K562 (cell line): Measurements from ENCODE around the gene C16orf74. TPM values are rescaled to one million over a fixed set of nuclear protein-coding genes. Genes with fewer than 3 reads are reported as not detected.

Experiments
- ATAC-seq: fragments of 200-7000 bp; cut with Tn5 transposase; 3 replicates; pipeline ENCODE4 v1.9.1; 2020; ENCODE audit warnings: moderate library complexity
- BruUV-seq: library from RNA; stranded (reverse); fragments of 400-500 nt; replicated peaks from 2 replicates; lab custom pipeline; 2021; lab: Mats Ljungman, UMichigan
- CTCF ChIA-PET: fragments of 300-600 bp; formaldehyde crosslinking; extraction: SDS; loops from one replicate; lab custom pipeline; 2021; ENCODE audit warnings: low intra/inter-chr PET ratio; lab: Yijun Ruan, JAX
- POLR2A ChIA-PET: fragments of 300-600, 350-650 bp; sonication (Branson Sonifier 250); formaldehyde crosslinking; extraction: SDS; loops from one replicate; lab custom pipeline; 2021; ENCODE audit warnings: antibody characterized with exemption, inconsistent platforms; lab: Yijun Ruan, JAX
- DNase-seq, 4 experiments: peaks; one replicate each; pipeline versions ENCODE4 v3.0.0 to v3.0.0-alpha.2; 2011 to 2018; ENCODE audit warnings: low spot score in 3 of 4, mixed read lengths in 3 of 4; ENCODE audit errors: extremely low read depth in 1 of 4
- FAIRE-seq: peaks from 2 replicates; lab custom pipeline; 2011; peaks lifted over from hg19 to GRCh38; lab: Jason Lieb, UNC
- H2AFZ ChIP-seq: 2 replicates; pipeline ENCODE4 v1.6.0; 2011; ENCODE audit warnings: low read depth, low read length, control low read depth, inconsistent platforms
- H3K27ac ChIP-seq: fragments of 200-600 bp; 3 replicates; pipeline ENCODE4 v1.8.0; 2011; ENCODE audit warnings: low read depth, mild to moderate bottlenecking, control low read depth, inconsistent platforms, low read length, moderate library complexity, mixed read lengths; ENCODE audit errors: extremely low read depth
- H3K27me3 ChIP-seq, 2 experiments: fragments of 300-600 bp in 1 of 2; 2 replicates in 1 of 2; 3 replicates in 1 of 2; pipeline versions ENCODE4 v1.6.0 to v1.8.0; 2011; ENCODE audit warnings: inconsistent platforms in 2 of 2, low read length in 2 of 2, mild to moderate bottlenecking in 1 of 2, mixed read lengths in 1 of 2, moderate library complexity in 1 of 2; ENCODE audit not compliant: control insufficient read depth in 2 of 2, insufficient read depth in 2 of 2
- H3K36me3 ChIP-seq: fragments of 300-600 bp; 3 replicates; pipeline ENCODE4 v1.8.0; 2011; ENCODE audit warnings: mild to moderate bottlenecking, low read length, inconsistent platforms; ENCODE audit not compliant: control insufficient read depth, insufficient read depth
- H3K4me1 ChIP-seq, 2 experiments: fragments of 200-600 bp in 1 of 2; replicated peaks in 1 of 2; 2 replicates in 1 of 2; 3 replicates in 1 of 2; pipeline versions ENCODE4 v1.5.1 to v1.8.0; 2011; ENCODE audit warnings: inconsistent platforms in 2 of 2, low read length in 2 of 2, mild to moderate bottlenecking in 1 of 2, mixed read lengths in 1 of 2, moderate library complexity in 1 of 2; ENCODE audit not compliant: control insufficient read depth in 2 of 2, insufficient read depth in 2 of 2
- H3K4me2 ChIP-seq: 2 replicates; pipeline ENCODE4 v1.6.1; 2011; ENCODE audit warnings: low read length, control low read depth, inconsistent platforms, mixed read lengths; ENCODE audit not compliant: insufficient read depth
- H3K4me3 ChIP-seq: fragments of 200-600 bp; sonication (generic), shearing (Covaris generic); 2 replicates; pipeline ENCODE4 v1.5.1; 2016; ENCODE audit warnings: control low read depth, inconsistent platforms
- H3K79me2 ChIP-seq: fragments of 200-600 bp; 3 replicates; pipeline ENCODE4 v1.8.0; 2011; ENCODE audit warnings: low read length, inconsistent platforms; ENCODE audit not compliant: control insufficient read depth, insufficient read depth
- H3K9ac ChIP-seq, 2 experiments: 2 replicates each; pipeline versions ENCODE4 v1.6.0 to v1.6.1; 2011; ENCODE audit warnings: low read depth in 2 of 2, low read length in 2 of 2, control low read depth in 1 of 2, inconsistent platforms in 1 of 2, mild to moderate bottlenecking in 1 of 2, mixed read lengths in 1 of 2; ENCODE audit not compliant: insufficient read depth in 1 of 2
- H3K9me1 ChIP-seq: one replicate; pipeline ENCODE4 v1.6.0; 2011; ENCODE audit warnings: inconsistent platforms, mild to moderate bottlenecking, low read length, moderate library complexity; ENCODE audit not compliant: control insufficient read depth, insufficient read depth
- H3K9me3 ChIP-seq: replicated peaks from 2 replicates; pipeline ENCODE4 v1.5.1; 2011; ENCODE audit warnings: low read depth, low read length, inconsistent platforms; ENCODE audit not compliant: control insufficient read depth, insufficient read depth
- H4K20me1 ChIP-seq: replicated peaks from 2 replicates; pipeline ENCODE4 v1.6.1; 2011; ENCODE audit warnings: low read length, inconsistent platforms, mixed read lengths; ENCODE audit not compliant: control insufficient read depth, insufficient read depth
- BCOR ChIP-seq: fragments of 450-650 bp; IDR thresholded peaks from 2 replicates; pipeline ENCODE4 v1.6.1; 2016
- CREB1 ChIP-seq, 2 experiments: sonication (generic) in 1 of 2; formaldehyde crosslinking in 1 of 2; IDR thresholded peaks; 2 replicates each; pipeline versions ENCODE4 v1.6.1 to v1.8.0; 2012 to 2022; ENCODE audit warnings: inconsistent platforms in 1 of 2, mild to moderate bottlenecking in 1 of 2, missing genetic modification reagents in 1 of 2, moderate library complexity in 1 of 2
- ETV5 ChIP-seq: sonication (generic); formaldehyde crosslinking; IDR thresholded peaks from 2 replicates; pipeline ENCODE4 v1.4.0; 2020; ENCODE audit warnings: low read depth, mild to moderate bottlenecking, missing genetic modification reagents
- GMEB1 ChIP-seq: fragments of 250-450 bp; sonication (Bioruptor Pico); IDR thresholded peaks from 2 replicates; pipeline ENCODE4 v1.4.0; 2020; ENCODE audit warnings: mild to moderate bottlenecking
- KLF1 ChIP-seq: fragments of 450-650 bp; IDR thresholded peaks from 2 replicates; pipeline ENCODE4 v1.6.1; 2016; ENCODE audit warnings: missing genetic modification characterization, missing compliant biosample characterization
- MAZ ChIP-seq, 2 experiments: fragments of 450-650 bp in 1 of 2; sonication (generic) in 1 of 2; formaldehyde crosslinking; IDR thresholded peaks in 1 of 2; conservative IDR thresholded peaks in 1 of 2; 2 replicates each; pipeline versions ENCODE4 v1.4.0 to v1.5.0; 2020; ENCODE audit warnings: mild to moderate bottlenecking in 1 of 2, missing genetic modification reagents in 1 of 2
- MXI1 ChIP-seq: IDR thresholded peaks from 2 replicates; pipeline ENCODE4 v1.6.1; 2011; ENCODE audit warnings: low read depth, mild to moderate bottlenecking, improper control_type of control experiment, low read length
- MYC ChIP-seq, 2 experiments: fragments of 250-450 bp in 1 of 2; sonication (Bioruptor Pico) in 1 of 2; IDR thresholded peaks; 2 replicates each; pipeline versions ENCODE4 v1.5.1 to v1.6.1; 2012 to 2021; ENCODE audit warnings: low read depth in 2 of 2, borderline replicate concordance in 1 of 2, improper control_type of control experiment in 1 of 2, low read length in 1 of 2, mild to moderate bottlenecking in 1 of 2, moderate library complexity in 1 of 2
- NCOA2 ChIP-seq, 2 experiments: fragments of 450-650 bp; IDR thresholded peaks; 2 replicates each; pipeline ENCODE4 v1.6.1; 2018; ENCODE audit warnings: mild to moderate bottlenecking in 2 of 2, moderate library complexity in 1 of 2; ENCODE audit not compliant: partially characterized antibody in 2 of 2
- NEUROD1 ChIP-seq: fragments of 150-350 bp; IDR thresholded peaks from 2 replicates; pipeline ENCODE4 v1.6.1; 2014; ENCODE audit warnings: borderline replicate concordance, low read length, low read depth; ENCODE audit not compliant: partially characterized antibody
- NFXL1 ChIP-seq: fragments of 450-650 bp; formaldehyde crosslinking; IDR thresholded peaks from 2 replicates; pipeline ENCODE4 v1.4.0; 2021; ENCODE audit warnings: mild to moderate bottlenecking
- PHB ChIP-seq: fragments of 250-450 bp; sonication (Bioruptor Pico); IDR thresholded peaks from 2 replicates; pipeline ENCODE4 v1.5.0; 2021
- RBBP5 ChIP-seq: fragments of 200-600 bp; sonication (generic); IDR thresholded peaks from 2 replicates; pipeline ENCODE4 v1.6.1; 2012; ENCODE audit warnings: borderline replicate concordance, mild to moderate bottlenecking, low read length, control low read depth, inconsistent platforms; ENCODE audit not compliant: insufficient read depth, poor library complexity, severe bottlenecking
- RFX7 ChIP-seq: fragments of 250-450 bp; sonication (Bioruptor Pico); IDR thresholded peaks from 2 replicates; pipeline ENCODE4 v1.5.1; 2021; ENCODE audit warnings: mild to moderate bottlenecking
- SIN3A ChIP-seq, 2 experiments: fragments of 150-350 bp in 1 of 2; IDR thresholded peaks; 2 replicates each; pipeline ENCODE4 v1.6.1; 2011 to 2016; ENCODE audit warnings: borderline replicate concordance in 2 of 2, low read depth in 2 of 2, low read length in 2 of 2, mild to moderate bottlenecking in 2 of 2, moderate library complexity in 2 of 2; ENCODE audit not compliant: control insufficient read depth in 1 of 2
- STAT5B ChIP-seq: fragments of 250-450 bp; sonication (Bioruptor Pico); IDR thresholded peaks from 2 replicates; pipeline ENCODE4 v1.8.0; 2021; ENCODE audit warnings: mild to moderate bottlenecking, inconsistent platforms
- TSC22D4 ChIP-seq: fragments of 450-650 bp; IDR thresholded peaks from 2 replicates; pipeline ENCODE4 v1.6.1; 2016; ENCODE audit warnings: missing genetic modification characterization, missing biosample characterization, control low read depth
- ZNF165 ChIP-seq: fragments of 250-450 bp; sonication (Bioruptor Pico); IDR thresholded peaks from 2 replicates; pipeline ENCODE4 v1.4.0; 2020; ENCODE audit warnings: borderline replicate concordance
- ZNF785 ChIP-seq: fragments of 250-450 bp; sonication (Bioruptor Pico); IDR thresholded peaks from 2 replicates; pipeline ENCODE4 v1.4.0; 2020; ENCODE audit warnings: mild to moderate bottlenecking
- WGBS: fragments of 100-300 bp; shearing (Covaris generic); methylation state at CpG from one replicate; pipeline ENCODE4 v1.1.6; 2016; ENCODE audit warnings: low coverage, mixed read lengths; ENCODE audit not compliant: insufficient coverage; ENCODE audit errors: missing lambda C conversion rate; 5-methylcytosine and 5-hydroxymethylcytosine counted together
- in situ Hi-C: fragments of 300-500 bp; cut with MboI; formaldehyde crosslinking; loops from 4 replicates; pipeline ENCODE4 v1.15.0; 2018; ENCODE audit warnings: inconsistent platforms, mixed read lengths
- intact Hi-C: fragments of 100-400 bp; cut with micrococcal nuclease; formaldehyde crosslinking; loops from 2 replicates; pipeline ENCODE4 v1.14.2; 2022
- polyA plus RNA-seq, 8 experiments: library from polyadenylated mRNA; depleted of rRNA in 4 of 8; stranded (reverse) in 5 of 8; unstranded in 3 of 8; fragments of >200 nt; fragmentation: Nextera tagmentation in 2 of 8; fragmentation: Illumina TruSeq in 1 of 8; extraction: Ambion mirVana in 2 of 8; extraction: Trizol in 1 of 8; gene quantifications; 2 replicates each; pipeline versions ENCODE4 v1.2.1 to v1.2.3, GENCODE V29; 2011 to 2014; ENCODE audit warnings: inconsistent platforms in 1 of 8, missing spikeins in 1 of 8
- total RNA-seq, 7 experiments: library from RNA; depleted of rRNA in 6 of 7; stranded (reverse); fragments of >200 nt in 6 of 7; fragmentation: Illumina TruSeq in 2 of 7; extraction: Trizol in 2 of 7; gene quantifications; 2 replicates each; pipeline versions ENCODE4 v1.2.1 to v1.2.3, GENCODE V29; 2011 to 2021; ENCODE audit warnings: low replicate concordance in 1 of 7

Gene C16orf74
- total and polyA plus RNA-seq, 9 of the 15 experiments (the other 6 are each of a cell fraction or from before 2014, with no cell fraction given) = not detected

GRCh38 chr16:85724126-85724879 lies 26.6 kb downstream of the C16orf74 start:
- peaks cover 19% of the 10 kb centered on the region; the same call in 1 of the 2 replicates for H4K20me1 ChIP-seq
- intact Hi-C loops = no loop called here
- H3K27ac ChIP-seq = no peak overlapping the region
- 6% methylated on average over 20 of the region's 20 CpGs for whole genome bisulfite sequencing
- ATAC-seq (no peak), DNase-seq (no peak), FAIRE-seq (no peak)
- no peak for TF ChIP-seq SIN3A (IDR thresholded peaks at IDR 0.05; ENCODE audit: borderline replicate concordance in 2 of 2, control insufficient read depth in 1 of 2, low read depth in 2 of 2, low read length in 2 of 2)
- TF ChIP-seq ZNF785 (CRISPR knock-in tag) = no peak
- no peak for TF ChIP-seq GMEB1 (CRISPR knock-in tag)
- no peak for TF ChIP-seq ZNF165
- no peak for TF ChIP-seq ETV5 (CRISPR knock-in tag)
- no peak for TF ChIP-seq CREB1 (IDR thresholded peaks at IDR 0.05)
- no peak for TF ChIP-seq CREB1 (CRISPR knock-in tag; IDR thresholded peaks at IDR 0.05)
- TF ChIP-seq RFX7 = no peak
- TF ChIP-seq NCOA2 (IDR thresholded peaks at IDR 0.05; ENCODE audit: partially characterized antibody in 2 of 2) = no peak
- no peak for TF ChIP-seq BCOR
- TF ChIP-seq STAT5B (CRISPR knock-in tag) = no peak
- TF ChIP-seq NFXL1 (CRISPR knock-in tag) = no peak
- TF ChIP-seq RBBP5 = no peak
- TF ChIP-seq MXI1 = no peak
- TF ChIP-seq NEUROD1 = no peak
- TF ChIP-seq TSC22D4 (tag) = no peak
- no peak for TF ChIP-seq MYC (IDR thresholded peaks at IDR 0.05; ENCODE audit: low read depth, low read length)
- TF ChIP-seq MYC (CRISPR knock-in tag; IDR thresholded peaks at IDR 0.05; ENCODE audit: borderline replicate concordance, low read depth) = no peak
- no peak for TF ChIP-seq MAZ (CRISPR knock-in tag; conservative IDR thresholded peaks at IDR 0.05 in 1 of 2, IDR thresholded peaks at IDR 0.05 in 1 of 2)
- TF ChIP-seq PHB = no peak
- TF ChIP-seq KLF1 (tag) = no peak
- no peak overlapping the region for H3K9ac ChIP-seq
- POLR2A ChIA-PET = interaction anchor here (0.8 kb wide), 1 partner anchor 8 kb away, joined by 6 read pairs; no protein-coding TSS in a partner anchor
- no peaks in the 10 kb centered on the region for H3K36me3 ChIP-seq
- H3K9me1 ChIP-seq = no peaks in the 10 kb centered on the region
- H3K4me3 ChIP-seq = no peak overlapping the region
- in situ Hi-C loops = no loop called here
- H2AFZ ChIP-seq = no peak overlapping the region
- H3K27me3 ChIP-seq = peaks cover 50 to 92% of the 10 kb centered on the region in 2 experiments; a peak in 4 of 5 replicates
- H3K4me2 ChIP-seq = no peak overlapping the region
- no TSS peak for BruUV-seq
- H3K4me1 ChIP-seq = peaks cover 0 to 5% of the 10 kb centered on the region in 2 experiments; a peak in 1 of 5 replicates
- no peaks in the 10 kb centered on the region for H3K79me2 ChIP-seq
- CTCF ChIA-PET = no interaction called here
- no peaks in the 10 kb centered on the region for H3K9me3 ChIP-seq
